ENCODE data around the gene GALNT15.

Gene GALNT15

GRCh38 chr3:16203671-16204629 is 29.5 kb downstream of the GALNT15 start:
- H3K9ac ChIP-seq (ENCODE audit: low read length in 2 of 2), result no peak overlapping the region
- no peaks in the 10 kb centered on the region for H3K36me3 ChIP-seq (ENCODE audit: control insufficient read depth in 2 of 2, insufficient read depth in 2 of 2, low read length in 2 of 2)
- no peaks in the 10 kb centered on the region for H3K9me3 ChIP-seq (ENCODE audit: control insufficient read depth in 2 of 2, low read length in 2 of 2)
- H3K4me3 ChIP-seq (ENCODE audit: low read length in 2 of 2), result no peak overlapping the region
- peaks cover 0 to 2% of the 10 kb centered on the region in 2 donors for H3K27me3 ChIP-seq (ENCODE audit: control insufficient read depth in 1 of 2, insufficient read depth in 2 of 2, low read length in 2 of 2)
- no peak overlapping the region for H3K27ac ChIP-seq (ENCODE audit: low read length)
- H3K4me1 ChIP-seq (ENCODE audit: control insufficient read depth, insufficient read depth, low read length), result no peaks in the 10 kb centered on the region

- Histone ChIP-seq H3K4me3 (ENCODE audit: low read length in 2 of 2) (no peak overlapping the region), H3K9me3 (ENCODE audit: control insufficient read depth in 2 of 2, low read length in 2 of 2) (no peaks in the 10 kb centered on the region), H3K27ac (ENCODE audit: low read length) (no peak overlapping the region), H3K27me3 (ENCODE audit: control insufficient read depth in 1 of 2, insufficient read depth in 2 of 2, low read length in 2 of 2) (peaks cover 0 to 2% of the 10 kb centered on the region in 2 donors), H3K4me1 (ENCODE audit: control insufficient read depth, insufficient read depth, low read length) (no peaks in the 10 kb centered on the region), H3K36me3 (ENCODE audit: control insufficient read depth in 2 of 2, insufficient read depth in 2 of 2, low read length in 2 of 2) (no peaks in the 10 kb centered on the region), H3K9ac (ENCODE audit: low read length in 2 of 2) (no peak overlapping the region)
Measured at GRCh38 chr3:16204751-16205150, 30.3 kb downstream of the GALNT15 start.

- Histone ChIP-seq H3K36me3 (ENCODE audit: control insufficient read depth in 2 of 2, insufficient read depth in 2 of 2, low read length in 2 of 2) (no peaks in the 10 kb centered on the region), H3K9me3 (ENCODE audit: control insufficient read depth in 2 of 2, low read length in 2 of 2) (no peaks in the 10 kb centered on the region), H3K9ac (ENCODE audit: low read length in 2 of 2) (no peak overlapping the region), H3K27ac (ENCODE audit: low read length) (no peak overlapping the region), H3K4me3 (ENCODE audit: low read length in 2 of 2) (no peak overlapping the region), H3K27me3 (ENCODE audit: control insufficient read depth in 1 of 2, insufficient read depth in 2 of 2, low read length in 2 of 2) (peaks cover 0 to 2% of the 10 kb centered on the region in 2 donors), H3K4me1 (ENCODE audit: control insufficient read depth, insufficient read depth, low read length) (no peaks in the 10 kb centered on the region)
Measured at GRCh38 chr3:16205156-16205870, 30.8 kb downstream of the GALNT15 start.

GRCh38 chr3:16207031-16207430 is 32.6 kb downstream of the GALNT15 start:
- no peak overlapping the region for H3K27ac ChIP-seq (ENCODE audit: low read length)
- H3K9ac ChIP-seq (ENCODE audit: low read length in 2 of 2), result no peak overlapping the region
- no peak overlapping the region for H3K4me3 ChIP-seq (ENCODE audit: low read length in 2 of 2)
- no peaks in the 10 kb centered on the region for H3K4me1 ChIP-seq (ENCODE audit: control insufficient read depth, insufficient read depth, low read length)
- peaks cover 0 to 2% of the 10 kb centered on the region in 2 donors for H3K27me3 ChIP-seq (ENCODE audit: control insufficient read depth in 1 of 2, insufficient read depth in 2 of 2, low read length in 2 of 2)
- H3K36me3 ChIP-seq (ENCODE audit: control insufficient read depth in 2 of 2, insufficient read depth in 2 of 2, low read length in 2 of 2), result no peaks in the 10 kb centered on the region
- no peaks in the 10 kb centered on the region for H3K9me3 ChIP-seq (ENCODE audit: control insufficient read depth in 2 of 2, low read length in 2 of 2)

GRCh38 chr3:16211176-16211904 is 36.9 kb downstream of the GALNT15 start:
- Histone ChIP-seq H3K27me3 (ENCODE audit: control insufficient read depth in 1 of 2, insufficient read depth in 2 of 2, low read length in 2 of 2) (no peaks in the 10 kb centered on the region), H3K4me3 (ENCODE audit: low read length in 2 of 2) (no peak overlapping the region), H3K9me3 (ENCODE audit: control insufficient read depth in 2 of 2, low read length in 2 of 2) (no peaks in the 10 kb centered on the region), H3K36me3 (ENCODE audit: control insufficient read depth in 2 of 2, insufficient read depth in 2 of 2, low read length in 2 of 2) (no peaks in the 10 kb centered on the region), H3K9ac (ENCODE audit: low read length in 2 of 2) (no peak overlapping the region), H3K4me1 (ENCODE audit: control insufficient read depth, insufficient read depth, low read length) (no peaks in the 10 kb centered on the region), H3K27ac (ENCODE audit: low read length) (no peak overlapping the region)

- Histone ChIP-seq H3K9me3 (ENCODE audit: control insufficient read depth in 2 of 2, low read length in 2 of 2) (no peaks in the 10 kb centered on the region), H3K9ac (ENCODE audit: low read length in 2 of 2) (no peak overlapping the region), H3K36me3 (ENCODE audit: control insufficient read depth in 2 of 2, insufficient read depth in 2 of 2, low read length in 2 of 2) (no peaks in the 10 kb centered on the region), H3K27ac (ENCODE audit: low read length) (no peak overlapping the region), H3K4me1 (ENCODE audit: control insufficient read depth, insufficient read depth, low read length) (no peaks in the 10 kb centered on the region), H3K27me3 (ENCODE audit: control insufficient read depth in 1 of 2, insufficient read depth in 2 of 2, low read length in 2 of 2) (no peaks in the 10 kb centered on the region), H3K4me3 (ENCODE audit: low read length in 2 of 2) (no peak overlapping the region)
Measured at GRCh38 chr3:16214366-16214765, 39.9 kb downstream of the GALNT15 start.

GRCh38 chr3:16216373-16216935 is 42.0 kb downstream of the GALNT15 start:
- Histone ChIP-seq H3K27ac (ENCODE audit: low read length) (no peak overlapping the region), H3K27me3 (ENCODE audit: control insufficient read depth in 1 of 2, insufficient read depth in 2 of 2, low read length in 2 of 2) (no peaks in the 10 kb centered on the region), H3K4me3 (ENCODE audit: low read length in 2 of 2) (no peak overlapping the region), H3K9me3 (ENCODE audit: control insufficient read depth in 2 of 2, low read length in 2 of 2) (no peaks in the 10 kb centered on the region), H3K36me3 (ENCODE audit: control insufficient read depth in 2 of 2, insufficient read depth in 2 of 2, low read length in 2 of 2) (no peaks in the 10 kb centered on the region), H3K9ac (ENCODE audit: low read length in 2 of 2) (no peak overlapping the region), H3K4me1 (ENCODE audit: control insufficient read depth, insufficient read depth, low read length) (no peaks in the 10 kb centered on the region)

- H3K27me3 ChIP-seq (ENCODE audit: control insufficient read depth in 1 of 2, insufficient read depth in 2 of 2, low read length in 2 of 2), result no peaks in the 10 kb centered on the region
- no peak overlapping the region for H3K4me3 ChIP-seq (ENCODE audit: low read length in 2 of 2)
- no peak overlapping the region for H3K27ac ChIP-seq (ENCODE audit: low read length)
- no peak overlapping the region for H3K9ac ChIP-seq (ENCODE audit: low read length in 2 of 2)
- H3K9me3 ChIP-seq (ENCODE audit: control insufficient read depth in 2 of 2, low read length in 2 of 2), result peaks cover 0 to 4% of the 10 kb centered on the region in 2 donors
- no peaks in the 10 kb centered on the region for H3K36me3 ChIP-seq (ENCODE audit: control insufficient read depth in 2 of 2, insufficient read depth in 2 of 2, low read length in 2 of 2)
- H3K4me1 ChIP-seq (ENCODE audit: control insufficient read depth, insufficient read depth, low read length), result no peaks in the 10 kb centered on the region
Measured at GRCh38 chr3:16219777-16220176, 45.3 kb downstream of the GALNT15 start.

GRCh38 chr3:16221990-16222389 is 47.5 kb downstream of the GALNT15 start:
- H3K36me3 ChIP-seq (ENCODE audit: control insufficient read depth in 2 of 2, insufficient read depth in 2 of 2, low read length in 2 of 2), result no peaks in the 10 kb centered on the region
- H3K9ac ChIP-seq (ENCODE audit: low read length in 2 of 2), result no peak overlapping the region
- H3K4me1 ChIP-seq (ENCODE audit: control insufficient read depth, insufficient read depth, low read length), result no peaks in the 10 kb centered on the region

GRCh38 chr3:16222547-16222946 is 48.1 kb downstream of the GALNT15 start:
- H3K36me3 ChIP-seq (ENCODE audit: control insufficient read depth in 2 of 2, insufficient read depth in 2 of 2, low read length in 2 of 2), result no peaks in the 10 kb centered on the region
- H3K27me3 ChIP-seq (ENCODE audit: control insufficient read depth in 1 of 2, insufficient read depth in 2 of 2, low read length in 2 of 2), result no peaks in the 10 kb centered on the region
- no peak overlapping the region for H3K27ac ChIP-seq (ENCODE audit: low read length)
- no peaks in the 10 kb centered on the region for H3K4me1 ChIP-seq (ENCODE audit: control insufficient read depth, insufficient read depth, low read length)
- no peak overlapping the region for H3K4me3 ChIP-seq (ENCODE audit: low read length in 2 of 2)
- H3K9ac ChIP-seq (ENCODE audit: low read length in 2 of 2), result no peak overlapping the region
- peaks cover 0 to 4% of the 10 kb centered on the region in 2 donors for H3K9me3 ChIP-seq (ENCODE audit: control insufficient read depth in 2 of 2, low read length in 2 of 2)

More at GRCh38 chr3:16221990-16222389, 47.5 kb downstream of the GALNT15 start:
- Histone ChIP-seq H3K27me3 (ENCODE audit: control insufficient read depth in 1 of 2, insufficient read depth in 2 of 2, low read length in 2 of 2) (no peaks in the 10 kb centered on the region), H3K4me3 (ENCODE audit: low read length in 2 of 2) (no peak overlapping the region), H3K9me3 (ENCODE audit: control insufficient read depth in 2 of 2, low read length in 2 of 2) (peaks cover 0 to 4% of the 10 kb centered on the region in 2 donors), H3K27ac (ENCODE audit: low read length) (no peak overlapping the region)
